ENCODE data around the gene LRRC53. TPM values are rescaled to one million over a fixed set of nuclear protein-coding genes. Genes with fewer than 3 reads are reported as not detected.

The LRRC53 gene
- total and polyA plus RNA-seq, 2 of the 8 experiments (the other 6 are each of a cell fraction or from before 2014, with no cell fraction given): not detected

DNA sequence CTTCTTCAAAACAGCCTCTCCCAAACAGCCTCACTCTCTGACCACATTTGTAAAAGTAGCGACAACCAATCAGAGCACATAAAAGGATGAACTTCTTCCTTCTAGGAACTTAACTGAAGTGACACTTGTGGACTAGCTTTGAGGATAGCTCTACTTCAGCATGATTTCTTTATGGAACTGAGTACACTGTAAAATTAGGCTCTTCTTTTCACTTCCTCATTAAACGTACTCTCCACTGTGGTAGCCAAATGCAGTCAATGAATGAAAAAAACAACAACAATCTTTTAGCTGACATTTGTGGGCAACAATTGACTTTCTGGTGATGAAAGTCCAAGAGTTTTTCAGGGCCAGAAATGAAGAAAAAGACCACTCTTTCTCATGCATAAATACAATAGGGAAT is 9.6 kb downstream of the LRRC53 start (continued):
- TF ChIP-seq, protein P1, sequence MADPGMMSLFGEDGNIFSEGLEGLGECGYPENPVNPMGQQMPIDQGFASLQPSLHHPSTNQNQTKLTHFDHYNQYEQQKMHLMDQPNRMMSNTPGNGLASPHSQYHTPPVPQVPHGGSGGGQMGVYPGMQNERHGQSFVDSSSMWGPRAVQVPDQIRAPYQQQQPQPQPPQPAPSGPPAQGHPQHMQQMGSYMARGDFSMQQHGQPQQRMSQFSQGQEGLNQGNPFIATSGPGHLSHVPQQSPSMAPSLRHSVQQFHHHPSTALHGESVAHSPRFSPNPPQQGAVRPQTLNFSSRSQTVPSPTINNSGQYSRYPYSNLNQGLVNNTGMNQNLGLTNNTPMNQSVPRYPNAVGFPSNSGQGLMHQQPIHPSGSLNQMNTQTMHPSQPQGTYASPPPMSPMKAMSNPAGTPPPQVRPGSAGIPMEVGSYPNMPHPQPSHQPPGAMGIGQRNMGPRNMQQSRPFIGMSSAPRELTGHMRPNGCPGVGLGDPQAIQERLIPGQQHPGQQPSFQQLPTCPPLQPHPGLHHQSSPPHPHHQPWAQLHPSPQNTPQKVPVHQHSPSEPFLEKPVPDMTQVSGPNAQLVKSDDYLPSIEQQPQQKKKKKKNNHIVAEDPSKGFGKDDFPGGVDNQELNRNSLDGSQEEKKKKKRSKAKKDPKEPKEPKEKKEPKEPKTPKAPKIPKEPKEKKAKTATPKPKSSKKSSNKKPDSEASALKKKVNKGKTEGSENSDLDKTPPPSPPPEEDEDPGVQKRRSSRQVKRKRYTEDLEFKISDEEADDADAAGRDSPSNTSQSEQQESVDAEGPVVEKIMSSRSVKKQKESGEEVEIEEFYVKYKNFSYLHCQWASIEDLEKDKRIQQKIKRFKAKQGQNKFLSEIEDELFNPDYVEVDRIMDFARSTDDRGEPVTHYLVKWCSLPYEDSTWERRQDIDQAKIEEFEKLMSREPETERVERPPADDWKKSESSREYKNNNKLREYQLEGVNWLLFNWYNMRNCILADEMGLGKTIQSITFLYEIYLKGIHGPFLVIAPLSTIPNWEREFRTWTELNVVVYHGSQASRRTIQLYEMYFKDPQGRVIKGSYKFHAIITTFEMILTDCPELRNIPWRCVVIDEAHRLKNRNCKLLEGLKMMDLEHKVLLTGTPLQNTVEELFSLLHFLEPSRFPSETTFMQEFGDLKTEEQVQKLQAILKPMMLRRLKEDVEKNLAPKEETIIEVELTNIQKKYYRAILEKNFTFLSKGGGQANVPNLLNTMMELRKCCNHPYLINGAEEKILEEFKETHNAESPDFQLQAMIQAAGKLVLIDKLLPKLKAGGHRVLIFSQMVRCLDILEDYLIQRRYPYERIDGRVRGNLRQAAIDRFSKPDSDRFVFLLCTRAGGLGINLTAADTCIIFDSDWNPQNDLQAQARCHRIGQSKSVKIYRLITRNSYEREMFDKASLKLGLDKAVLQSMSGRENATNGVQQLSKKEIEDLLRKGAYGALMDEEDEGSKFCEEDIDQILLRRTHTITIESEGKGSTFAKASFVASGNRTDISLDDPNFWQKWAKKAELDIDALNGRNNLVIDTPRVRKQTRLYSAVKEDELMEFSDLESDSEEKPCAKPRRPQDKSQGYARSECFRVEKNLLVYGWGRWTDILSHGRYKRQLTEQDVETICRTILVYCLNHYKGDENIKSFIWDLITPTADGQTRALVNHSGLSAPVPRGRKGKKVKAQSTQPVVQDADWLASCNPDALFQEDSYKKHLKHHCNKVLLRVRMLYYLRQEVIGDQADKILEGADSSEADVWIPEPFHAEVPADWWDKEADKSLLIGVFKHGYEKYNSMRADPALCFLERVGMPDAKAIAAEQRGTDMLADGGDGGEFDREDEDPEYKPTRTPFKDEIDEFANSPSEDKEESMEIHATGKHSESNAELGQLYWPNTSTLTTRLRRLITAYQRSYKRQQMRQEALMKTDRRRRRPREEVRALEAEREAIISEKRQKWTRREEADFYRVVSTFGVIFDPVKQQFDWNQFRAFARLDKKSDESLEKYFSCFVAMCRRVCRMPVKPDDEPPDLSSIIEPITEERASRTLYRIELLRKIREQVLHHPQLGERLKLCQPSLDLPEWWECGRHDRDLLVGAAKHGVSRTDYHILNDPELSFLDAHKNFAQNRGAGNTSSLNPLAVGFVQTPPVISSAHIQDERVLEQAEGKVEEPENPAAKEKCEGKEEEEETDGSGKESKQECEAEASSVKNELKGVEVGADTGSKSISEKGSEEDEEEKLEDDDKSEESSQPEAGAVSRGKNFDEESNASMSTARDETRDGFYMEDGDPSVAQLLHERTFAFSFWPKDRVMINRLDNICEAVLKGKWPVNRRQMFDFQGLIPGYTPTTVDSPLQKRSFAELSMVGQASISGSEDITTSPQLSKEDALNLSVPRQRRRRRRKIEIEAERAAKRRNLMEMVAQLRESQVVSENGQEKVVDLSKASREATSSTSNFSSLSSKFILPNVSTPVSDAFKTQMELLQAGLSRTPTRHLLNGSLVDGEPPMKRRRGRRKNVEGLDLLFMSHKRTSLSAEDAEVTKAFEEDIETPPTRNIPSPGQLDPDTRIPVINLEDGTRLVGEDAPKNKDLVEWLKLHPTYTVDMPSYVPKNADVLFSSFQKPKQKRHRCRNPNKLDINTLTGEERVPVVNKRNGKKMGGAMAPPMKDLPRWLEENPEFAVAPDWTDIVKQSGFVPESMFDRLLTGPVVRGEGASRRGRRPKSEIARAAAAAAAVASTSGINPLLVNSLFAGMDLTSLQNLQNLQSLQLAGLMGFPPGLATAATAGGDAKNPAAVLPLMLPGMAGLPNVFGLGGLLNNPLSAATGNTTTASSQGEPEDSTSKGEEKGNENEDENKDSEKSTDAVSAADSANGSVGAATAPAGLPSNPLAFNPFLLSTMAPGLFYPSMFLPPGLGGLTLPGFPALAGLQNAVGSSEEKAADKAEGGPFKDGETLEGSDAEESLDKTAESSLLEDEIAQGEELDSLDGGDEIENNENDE (IDR thresholded peaks at IDR 0.05; ENCODE audit: insufficient replicate concordance, low read length): no peak
- TF ChIP-seq KDM1A (IDR thresholded peaks at IDR 0.05; ENCODE audit: borderline replicate concordance, low read length) (no peak), JUND (IDR thresholded peaks at IDR 0.05; ENCODE audit: low read length) (no peak), NANOG (IDR thresholded peaks at IDR 0.05; ENCODE audit: insufficient read depth, low read depth, low read length, poor library complexity, severe bottlenecking) (no peak), PHF8 (conservative IDR thresholded peaks at IDR 0.05; ENCODE audit: low read depth, low read length) (no peak), SIN3A (conservative IDR thresholded peaks at IDR 0.05 in 1 of 2, IDR thresholded peaks at IDR 0.05 in 1 of 2; ENCODE audit: low read depth in 1 of 2, low read length in 2 of 2) (no peak), SP4 (IDR thresholded peaks at IDR 0.05; ENCODE audit: low read length) (no peak)
- TF ChIP-seq, protein P2, sequence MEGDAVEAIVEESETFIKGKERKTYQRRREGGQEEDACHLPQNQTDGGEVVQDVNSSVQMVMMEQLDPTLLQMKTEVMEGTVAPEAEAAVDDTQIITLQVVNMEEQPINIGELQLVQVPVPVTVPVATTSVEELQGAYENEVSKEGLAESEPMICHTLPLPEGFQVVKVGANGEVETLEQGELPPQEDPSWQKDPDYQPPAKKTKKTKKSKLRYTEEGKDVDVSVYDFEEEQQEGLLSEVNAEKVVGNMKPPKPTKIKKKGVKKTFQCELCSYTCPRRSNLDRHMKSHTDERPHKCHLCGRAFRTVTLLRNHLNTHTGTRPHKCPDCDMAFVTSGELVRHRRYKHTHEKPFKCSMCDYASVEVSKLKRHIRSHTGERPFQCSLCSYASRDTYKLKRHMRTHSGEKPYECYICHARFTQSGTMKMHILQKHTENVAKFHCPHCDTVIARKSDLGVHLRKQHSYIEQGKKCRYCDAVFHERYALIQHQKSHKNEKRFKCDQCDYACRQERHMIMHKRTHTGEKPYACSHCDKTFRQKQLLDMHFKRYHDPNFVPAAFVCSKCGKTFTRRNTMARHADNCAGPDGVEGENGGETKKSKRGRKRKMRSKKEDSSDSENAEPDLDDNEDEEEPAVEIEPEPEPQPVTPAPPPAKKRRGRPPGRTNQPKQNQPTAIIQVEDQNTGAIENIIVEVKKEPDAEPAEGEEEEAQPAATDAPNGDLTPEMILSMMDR (IDR thresholded peaks at IDR 0.05; ENCODE audit: control extremely low read depth in 1 of 3, insufficient read depth in 1 of 3, low read depth in 1 of 3, low read length in 3 of 3): no peak

All from H1 (cell line).